Small intestine (tissue), 7 donors: Measurements from ENCODE around the gene SLC9A2. TPM values are rescaled to one million over a fixed set of nuclear protein-coding genes. Genes with fewer than 3 reads are reported as not detected.
A peak's percentile ranks its signal among the peaks of the same experiment; 100 is the strongest.

Experiments
- DNase-seq, 2 donors: peaks; one replicate each; pipeline versions ENCODE4 v3.0.0 to v3.0.0-alpha.2; 2013
- FAIRE-seq: peaks from 2 replicates; lab custom pipeline; 2012; peaks lifted over from hg19 to GRCh38; lab: Jason Lieb, UNC
- H3K27ac ChIP-seq, 3 donors: one replicate each; pipeline ENCODE4 v1.5.1; 2013; ENCODE audit warnings: low read length in 2 of 3, mild to moderate bottlenecking in 2 of 3, control low read depth in 1 of 3, inconsistent platforms in 1 of 3, low read depth in 1 of 3, moderate library complexity in 1 of 3
- H3K27me3 ChIP-seq, 3 donors: one replicate each; pipeline ENCODE4 v1.6.1; 2013; ENCODE audit warnings: low read length in 3 of 3, inconsistent platforms in 1 of 3; ENCODE audit not compliant: control insufficient read depth in 3 of 3, insufficient read depth in 3 of 3
- H3K36me3 ChIP-seq, 3 donors: one replicate each; pipeline ENCODE4 v1.6.1; 2013; ENCODE audit warnings: low read length in 3 of 3, inconsistent platforms in 1 of 3, low read depth in 1 of 3, mild to moderate bottlenecking in 1 of 3, moderate library complexity in 1 of 3; ENCODE audit not compliant: control insufficient read depth in 3 of 3, insufficient read depth in 2 of 3
- H3K4me1 ChIP-seq, 3 donors: one replicate each; pipeline ENCODE4 v1.6.1; 2013; ENCODE audit warnings: low read length in 2 of 3, inconsistent platforms in 1 of 3, low read depth in 1 of 3, mild to moderate bottlenecking in 1 of 3, moderate library complexity in 1 of 3; ENCODE audit not compliant: control insufficient read depth in 3 of 3, insufficient read depth in 2 of 3
- H3K4me3 ChIP-seq, 3 donors: one replicate each; pipeline ENCODE4 v1.5.1; 2013; ENCODE audit warnings: low read length in 3 of 3, control low read depth in 1 of 3, inconsistent platforms in 1 of 3, low read depth in 1 of 3, mild to moderate bottlenecking in 1 of 3, moderate library complexity in 1 of 3
- H3K9me3 ChIP-seq, 2 donors: one replicate each; pipeline ENCODE4 v1.6.1; 2013; ENCODE audit warnings: low read depth in 1 of 2, low read length in 1 of 2; ENCODE audit not compliant: control insufficient read depth in 2 of 2, insufficient read depth in 1 of 2
- WGBS, 3 donors: extraction: QIAGEN DNeasy Blood & Tissue Kit; methylation state at CpG; one replicate each; pipeline ENCODE4 v1.1.7; 2013; 5-methylcytosine and 5-hydroxymethylcytosine counted together
- polyA plus RNA-seq, 4 donors: library from polyadenylated mRNA; stranded (reverse) in 3 of 4; unstranded in 1 of 4; fragments of 200-250 nt in 3 of 4; fragments of 120-200 nt in 1 of 4; gene quantifications; one replicate each; pipeline versions ENCODE4 v1.2.1 to v1.2.3, GENCODE V29; 2013
- donor health status: healthy with polysubstance abuse.
- donor health status: control.
- donor health status: control.
- donor health status: Bipolar disorder and iron deficiency.
- donor health status: healthy.

SLC9A2 gene
- polyA plus RNA-seq, 4 donors = 1.4 to 4.7 (median 2.7) TPM

DNA sequence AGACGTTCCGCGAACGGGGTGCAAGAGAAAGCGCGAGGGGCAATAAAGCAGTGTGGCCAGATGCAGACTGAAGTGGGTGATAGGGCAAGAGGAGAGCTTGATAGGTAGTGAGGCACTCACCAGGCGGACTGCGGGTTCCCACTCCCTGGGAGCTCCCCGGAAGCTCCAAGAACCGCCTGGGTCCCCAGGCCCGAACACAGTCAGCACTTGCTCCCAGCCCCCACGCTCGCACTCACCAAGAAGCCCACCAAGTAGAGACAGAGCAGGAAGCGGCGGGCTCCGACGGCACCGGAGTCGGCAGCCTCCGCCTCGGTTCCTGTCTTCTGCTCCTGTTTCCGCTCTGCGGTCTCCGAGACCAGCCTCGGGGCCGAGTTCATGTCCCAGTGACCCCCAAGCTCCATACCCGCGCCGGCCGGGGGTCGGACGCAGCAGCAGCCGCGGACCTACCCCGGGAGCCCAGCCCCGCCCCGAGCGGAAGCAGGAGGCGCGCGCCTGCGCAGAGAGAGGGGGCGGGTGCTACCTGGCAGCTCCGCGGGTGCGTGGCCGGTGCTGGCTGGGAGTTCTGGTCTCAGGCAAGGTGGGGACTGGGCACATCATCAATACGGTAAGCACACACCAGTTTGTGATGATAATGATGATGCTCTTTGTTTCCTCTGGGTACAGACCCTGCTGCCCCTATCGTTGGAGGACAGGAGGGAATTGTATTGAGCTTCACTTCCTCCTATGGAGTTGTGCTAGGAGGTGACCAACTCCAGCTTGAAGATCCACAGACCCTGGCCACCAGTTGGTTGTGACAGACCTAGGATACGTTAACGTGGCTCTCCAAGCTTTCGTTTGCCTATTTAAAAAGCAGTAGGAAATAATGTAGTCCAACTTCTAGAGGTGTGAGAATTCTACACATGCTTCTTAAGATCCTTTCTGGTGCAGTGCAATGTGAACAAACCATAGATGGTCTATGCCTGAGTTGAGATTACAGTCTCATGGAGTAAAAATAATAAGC, 117.4 kb downstream of the SLC9A2 start:
- WGBS, 3 donors = 0 to 1% (median 0%) methylated on average over 51 to 52 of the region's 52 CpGs
- FAIRE-seq = no peak
- Histone ChIP-seq H3K4me3 (peak overlapping the region; percentile 66 to 91 (median 90)), H3K9me3 (no peaks in the 10 kb centered on the region), H3K36me3 (peaks cover 0 to 4% (median 2%) of the 10 kb centered on the region in 3 donors), H3K27me3 (no peaks in the 10 kb centered on the region), H3K4me1 (peaks cover 3 to 11% (median 8%) of the 10 kb centered on the region in 3 donors), H3K27ac (peak overlapping the region; percentile 74 to 94 (median 88))
- DNase-seq = peak; percentile 85 to 92

GRCh38 chr2:102737431-102737830, 118.1 kb downstream of the SLC9A2 start:
- Histone ChIP-seq H3K36me3 (peaks cover 0 to 4% (median 0%) of the 10 kb centered on the region in 3 donors), H3K4me1 (peaks cover 3 to 11% (median 8%) of the 10 kb centered on the region in 3 donors), H3K9me3 (no peaks in the 10 kb centered on the region), H3K4me3 (peak overlapping the region in 2 of 3 donors; percentile 66 to 90), H3K27ac (no peak overlapping the region), H3K27me3 (no peaks in the 10 kb centered on the region)
- DNase-seq = no peak
- no peak for FAIRE-seq
- 52 to 66% (median 52%) methylated on average over 1 of the region's 1 CpG for WGBS, 3 donors

DNA sequence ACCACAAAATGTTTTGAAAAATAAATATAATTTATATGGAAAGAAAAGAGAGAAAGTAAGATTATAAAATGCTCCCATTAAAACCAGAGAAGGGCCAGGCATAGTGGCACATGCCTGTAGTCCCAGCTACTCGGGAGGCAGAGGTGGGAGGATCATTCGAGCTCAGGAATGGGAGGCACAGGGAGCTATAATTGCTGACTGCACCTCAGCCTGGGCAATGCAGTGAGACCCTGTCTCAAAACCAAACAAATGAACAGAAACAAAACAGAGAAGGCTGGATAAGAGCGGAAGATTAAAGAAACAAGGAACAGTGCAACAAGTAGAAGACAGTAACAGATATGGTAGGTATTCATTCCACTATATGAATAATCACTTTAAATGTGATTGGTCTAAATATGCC, 123.9 kb downstream of the SLC9A2 start:
- no peak for FAIRE-seq

GRCh38 chr2:102748107-102748506, 128.8 kb downstream of the SLC9A2 start:
- Histone ChIP-seq H3K36me3 (no peaks in the 10 kb centered on the region), H3K4me1 (no peaks in the 10 kb centered on the region), H3K27me3 (no peaks in the 10 kb centered on the region), H3K9me3 (no peaks in the 10 kb centered on the region), H3K27ac (no peak overlapping the region), H3K4me3 (no peak overlapping the region)
- no peak for DNase-seq
- 91 to 93% (median 93%) methylated on average over 4 of the region's 4 CpGs for WGBS, 3 donors
- no peak for FAIRE-seq

More for the DNA sequence above, 123.9 kb downstream of the SLC9A2 start:
- H3K4me1 ChIP-seq = no peaks in the 10 kb centered on the region
- H3K27ac ChIP-seq = no peak overlapping the region
- H3K9me3 ChIP-seq = no peaks in the 10 kb centered on the region
- no peaks in the 10 kb centered on the region for H3K27me3 ChIP-seq
- H3K36me3 ChIP-seq = no peaks in the 10 kb centered on the region
- no peak for DNase-seq
- no peak overlapping the region for H3K4me3 ChIP-seq
- WGBS, 3 donors = 92 to 98% (median 93%) methylated on average over 3 of the region's 3 CpGs

GRCh38 chr2:102749938-102750337, 130.6 kb downstream of the SLC9A2 start:
- Histone ChIP-seq H3K4me3 (no peak overlapping the region), H3K36me3 (no peaks in the 10 kb centered on the region), H3K27ac (no peak overlapping the region), H3K4me1 (no peaks in the 10 kb centered on the region), H3K9me3 (no peaks in the 10 kb centered on the region), H3K27me3 (no peaks in the 10 kb centered on the region)
- 64 to 93% (median 71%) methylated on average over 3 of the region's 3 CpGs for WGBS, 3 donors
- no peak for DNase-seq
- no peak for FAIRE-seq

GRCh38 chr2:102753563-102754159, 134.3 kb downstream of the SLC9A2 start:
- FAIRE-seq (no peak), DNase-seq (peak; percentile 49 to 54)
- Histone ChIP-seq H3K27me3 (no peaks in the 10 kb centered on the region), H3K36me3 (no peaks in the 10 kb centered on the region), H3K27ac (no peak overlapping the region), H3K9me3 (no peaks in the 10 kb centered on the region), H3K4me3 (no peak overlapping the region), H3K4me1 (no peaks in the 10 kb centered on the region)
- WGBS, 3 donors = 69 to 71% (median 71%) methylated on average over 7 of the region's 7 CpGs

DNA sequence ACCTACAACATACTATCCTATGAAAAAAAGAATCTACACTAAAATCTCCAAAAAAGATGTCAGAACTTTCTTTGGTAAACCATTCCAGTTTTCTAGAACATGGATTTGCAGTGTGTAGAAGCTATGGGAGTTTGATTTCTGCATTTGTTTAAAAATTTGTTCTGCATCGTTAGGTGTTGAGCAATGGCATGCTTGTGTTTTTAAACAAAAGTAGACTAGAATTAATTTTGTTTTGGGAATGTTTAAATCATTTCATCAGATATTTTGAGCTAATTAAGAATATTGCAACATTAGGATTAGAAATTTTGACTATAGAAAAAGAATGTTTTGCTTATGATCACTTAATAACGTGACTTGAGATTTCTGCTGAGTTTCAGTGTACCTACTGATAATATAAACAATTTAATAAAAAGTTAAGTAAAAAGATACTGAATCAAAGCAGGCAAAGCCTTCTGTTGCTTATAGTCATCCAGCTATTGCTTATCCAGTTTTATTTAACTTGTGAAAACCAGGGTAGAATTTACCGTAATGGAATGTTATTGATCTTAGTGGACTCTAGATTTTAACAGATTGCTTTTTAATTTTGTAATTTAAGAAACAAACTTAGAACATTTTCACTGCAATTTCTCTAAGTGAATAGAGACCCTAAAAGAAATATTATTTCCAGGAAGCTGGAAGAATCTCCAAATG, 135.2 kb downstream of the SLC9A2 start:
- no peak overlapping the region for H3K27ac ChIP-seq
- no peak overlapping the region for H3K4me3 ChIP-seq
- H3K27me3 ChIP-seq = no peaks in the 10 kb centered on the region
- DNase-seq (no peak), FAIRE-seq (peak; percentile 23)
- no peaks in the 10 kb centered on the region for H3K4me1 ChIP-seq
- H3K36me3 ChIP-seq = no peaks in the 10 kb centered on the region
- no peaks in the 10 kb centered on the region for H3K9me3 ChIP-seq
- 71 to 81% (median 79%) methylated on average over 3 of the region's 3 CpGs for WGBS, 3 donors

- FAIRE-seq (no peak), DNase-seq (no peak)
- no peak overlapping the region for H3K4me3 ChIP-seq
- no peaks in the 10 kb centered on the region for H3K9me3 ChIP-seq
- H3K36me3 ChIP-seq = no peaks in the 10 kb centered on the region
- WGBS, 3 donors = 72 to 95% (median 87%) methylated on average over 4 of the region's 4 CpGs
- no peak overlapping the region for H3K27ac ChIP-seq
- H3K27me3 ChIP-seq = no peaks in the 10 kb centered on the region
- no peaks in the 10 kb centered on the region for H3K4me1 ChIP-seq
Measured at GRCh38 chr2:102755284-102755683, 135.9 kb downstream of the SLC9A2 start.
